Embryonic facial prominence (tissue), 1 donor: ENCODE data around the gene NKX2-3.

Experiments
- DNase-seq: peaks from one replicate; pipeline ENCODE4 v3.0.0-alpha.2; 2016; ENCODE audit errors: extremely low spot score

Gene NKX2-3

GRCh38 chr10:99532687-99533495 is at the start of gene NKX2-3:
Gene NKX2-3, plus strand, starts transcription at chr10:99532942. Its CDS starts 190 bp downstream, at chr10:99533132.
- no peak for DNase-seq

GRCh38 chr10:99484626-99485581 is 47.8 kb upstream of the NKX2-3 start:
- DNase-seq = no peak

GRCh38 chr10:99487125-99487807 is 45.5 kb upstream of the NKX2-3 start:
- no peak for DNase-seq

GRCh38 chr10:99489271-99489670 is 43.5 kb upstream of the NKX2-3 start:
- no peak for DNase-seq

- DNase-seq = no peak
These were observed 35.3 kb upstream of the NKX2-3 start for GRCh38 chr10:99497343-99498025.

GRCh38 chr10:99506416-99506815 is 26.3 kb upstream of the NKX2-3 start:
- no peak for DNase-seq

- no peak for DNase-seq
These were observed 25.5 kb upstream of the NKX2-3 start for GRCh38 chr10:99507265-99507664.

GRCh38 chr10:99513061-99513460 is 19.7 kb upstream of the NKX2-3 start:
- no peak for DNase-seq

- no peak for DNase-seq
These were observed 13.1 kb upstream of the NKX2-3 start for GRCh38 chr10:99519690-99520039.

GRCh38 chr10:99520040-99520846 is 12.5 kb upstream of the NKX2-3 start:
- DNase-seq = no peak

- no peak for DNase-seq
These were observed 11.6 kb upstream of the NKX2-3 start for GRCh38 chr10:99520847-99521764.

GRCh38 chr10:99521765-99522469 is 10.8 kb upstream of the NKX2-3 start:
- no peak for DNase-seq

GRCh38 chr10:99522470-99523250 is 10.1 kb upstream of the NKX2-3 start:
- DNase-seq = no peak

- no peak for DNase-seq
These were observed 9.4 kb upstream of the NKX2-3 start for GRCh38 chr10:99523251-99523773.

- DNase-seq = no peak
These were observed 8.6 kb upstream of the NKX2-3 start for GRCh38 chr10:99524050-99524666.

GRCh38 chr10:99524736-99525380 is 7.9 kb upstream of the NKX2-3 start:
- DNase-seq = no peak

- DNase-seq = no peak
These were observed 6.8 kb upstream of the NKX2-3 start for GRCh38 chr10:99525897-99526296.
